Vagina (tissue), 2 donors: ENCODE data around the gene HOXA6.

Source experiments
- CTCF ChIP-seq, 3 experiments: fragments of 450-650 bp in 2 of 3; fragments of 200-600 bp in 1 of 3; sonication (generic) in 1 of 3; IDR thresholded peaks; one replicate each; pipeline ENCODE4 v1.5.1; 2017 to 2019; ENCODE audit warnings: antibody characterized with exemption in 3 of 3, mild to moderate bottlenecking in 2 of 3, moderate library complexity in 2 of 3
- POLR2A ChIP-seq, 2 donors: fragments of 450-650 bp; IDR thresholded peaks; one replicate each; pipeline ENCODE4 v1.6.1; 2017; ENCODE audit warnings: antibody characterized with exemption in 2 of 2, mild to moderate bottlenecking in 2 of 2, moderate library complexity in 2 of 2
- POLR2AphosphoS5 ChIP-seq, 2 donors: sonication (generic); formaldehyde crosslinking; IDR thresholded peaks; one replicate each; pipeline ENCODE4 v1.9.0; 2017; ENCODE audit warnings: antibody characterized with exemption in 2 of 2, mild to moderate bottlenecking in 2 of 2, low read depth in 1 of 2; ENCODE audit not compliant: insufficient read depth in 1 of 2

- TF ChIP-seq POLR2A (IDR thresholded peaks at IDR 0.05) (no peak), CTCF (IDR thresholded peaks at IDR 0.05) (no peak), POLR2AphosphoS5 (IDR thresholded peaks at IDR 0.05; ENCODE audit: insufficient read depth in 1 of 2, low read depth in 1 of 2) (peak in 1 of 2 donors; percentile 48)
Measured at GRCh38 chr7:27176962-27177794, 29.6 kb upstream of the HOXA6 start.
